Epithelial cell of esophagus (primary cell): ENCODE measurements around the gene PRMT1.

Experiments used
- DNase-seq: peaks from one replicate; pipeline ENCODE4 v3.0.0; 2010; ENCODE audit warnings: low read depth
- H3K4me3 ChIP-seq: 2 replicates; pipeline ENCODE4 v1.5.1; 2011; ENCODE audit warnings: mild to moderate bottlenecking, low read length, control low read depth
- CTCF ChIP-seq: IDR thresholded peaks from 2 replicates; pipeline ENCODE4 v1.5.1; 2011; ENCODE audit warnings: low read depth, mild to moderate bottlenecking, low read length, control low read depth, inconsistent platforms; ENCODE audit not compliant: insufficient read depth; ENCODE audit errors: missing control alignments

Gene PRMT1

DNA sequence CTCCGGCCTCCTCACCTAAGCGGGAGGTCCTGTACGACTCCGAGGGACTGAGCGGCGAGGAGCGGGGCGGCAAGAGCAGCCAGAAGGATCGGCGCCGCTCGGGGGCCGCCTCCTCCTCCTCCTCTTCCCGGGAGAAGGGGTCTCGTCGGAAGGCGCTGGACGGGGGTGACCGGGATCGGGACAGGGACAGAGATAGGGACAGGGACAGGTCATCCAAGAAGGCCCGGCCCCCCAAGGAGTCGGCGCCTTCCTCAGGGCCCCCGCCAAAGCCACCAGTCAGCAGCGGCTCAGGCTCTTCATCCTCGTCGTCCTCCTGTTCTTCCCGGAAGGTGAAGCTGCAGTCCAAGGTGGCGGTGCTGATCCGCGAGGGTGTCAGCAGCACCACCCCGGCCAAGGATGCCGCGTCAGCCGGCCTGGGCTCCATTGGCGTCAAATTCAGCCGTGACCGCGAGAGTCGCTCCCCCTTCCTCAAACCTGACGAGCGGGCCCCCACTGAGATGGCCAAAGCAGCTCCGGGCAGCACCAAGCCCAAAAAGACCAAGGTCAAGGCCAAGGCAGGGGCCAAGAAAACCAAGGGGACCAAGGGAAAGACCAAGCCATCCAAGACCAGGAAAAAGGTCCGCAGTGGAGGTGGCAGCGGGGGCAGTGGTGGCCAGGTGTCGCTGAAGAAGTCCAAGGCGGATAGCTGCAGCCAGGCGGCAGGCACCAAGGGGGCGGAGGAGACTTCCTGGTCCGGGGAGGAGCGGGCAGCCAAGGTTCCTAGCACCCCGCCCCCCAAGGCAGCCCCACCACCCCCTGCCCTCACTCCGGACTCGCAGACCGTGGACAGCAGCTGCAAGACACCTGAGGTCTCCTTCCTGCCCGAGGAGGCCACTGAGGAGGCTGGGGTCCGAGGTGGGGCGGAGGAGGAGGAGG is 24.3 kb upstream of the PRMT1 start:
- no peak for DNase-seq
- TF ChIP-seq CTCF = no peak
- H3K4me3 ChIP-seq = no peak overlapping the region

DNA sequence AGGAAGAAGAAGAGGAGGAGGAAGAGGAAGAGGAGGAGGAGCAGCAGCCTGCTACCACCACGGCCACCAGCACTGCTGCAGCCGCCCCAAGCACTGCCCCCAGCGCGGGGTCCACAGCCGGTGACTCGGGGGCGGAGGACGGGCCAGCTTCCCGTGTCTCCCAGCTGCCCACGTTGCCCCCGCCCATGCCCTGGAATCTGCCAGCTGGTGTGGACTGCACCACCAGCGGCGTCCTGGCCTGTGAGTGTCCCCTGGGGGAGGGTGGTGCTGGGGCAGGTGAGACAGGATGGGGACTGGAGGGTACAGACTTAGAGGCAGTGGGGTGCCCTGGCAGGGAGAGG is 23.6 kb upstream of the PRMT1 start:
- H3K4me3 ChIP-seq = no peak overlapping the region
- no peak for TF ChIP-seq CTCF
- no peak for DNase-seq

DNA sequence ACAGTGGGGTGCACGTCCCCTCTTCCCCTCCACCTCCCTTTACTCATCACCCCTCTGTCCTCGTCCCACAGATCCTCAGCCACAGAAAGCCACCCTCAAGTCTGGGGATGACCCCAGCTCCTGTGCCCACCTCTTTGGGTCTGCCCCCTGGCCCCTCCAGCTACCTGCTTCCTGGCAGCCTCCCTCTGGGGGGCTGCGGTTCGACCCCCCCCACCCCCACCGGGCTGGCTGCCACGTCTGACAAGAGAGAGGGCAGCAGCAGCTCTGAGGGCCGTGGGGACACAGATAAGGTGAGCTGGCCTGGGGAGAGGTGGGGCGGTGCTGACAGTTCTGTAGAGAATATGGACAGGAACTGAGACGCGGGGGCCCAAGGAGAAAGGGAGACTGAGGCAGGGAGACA is 22.5 kb upstream of the PRMT1 start:
- no peak for DNase-seq
- TF ChIP-seq CTCF = no peak
- H3K4me3 ChIP-seq = no peak overlapping the region

DNA sequence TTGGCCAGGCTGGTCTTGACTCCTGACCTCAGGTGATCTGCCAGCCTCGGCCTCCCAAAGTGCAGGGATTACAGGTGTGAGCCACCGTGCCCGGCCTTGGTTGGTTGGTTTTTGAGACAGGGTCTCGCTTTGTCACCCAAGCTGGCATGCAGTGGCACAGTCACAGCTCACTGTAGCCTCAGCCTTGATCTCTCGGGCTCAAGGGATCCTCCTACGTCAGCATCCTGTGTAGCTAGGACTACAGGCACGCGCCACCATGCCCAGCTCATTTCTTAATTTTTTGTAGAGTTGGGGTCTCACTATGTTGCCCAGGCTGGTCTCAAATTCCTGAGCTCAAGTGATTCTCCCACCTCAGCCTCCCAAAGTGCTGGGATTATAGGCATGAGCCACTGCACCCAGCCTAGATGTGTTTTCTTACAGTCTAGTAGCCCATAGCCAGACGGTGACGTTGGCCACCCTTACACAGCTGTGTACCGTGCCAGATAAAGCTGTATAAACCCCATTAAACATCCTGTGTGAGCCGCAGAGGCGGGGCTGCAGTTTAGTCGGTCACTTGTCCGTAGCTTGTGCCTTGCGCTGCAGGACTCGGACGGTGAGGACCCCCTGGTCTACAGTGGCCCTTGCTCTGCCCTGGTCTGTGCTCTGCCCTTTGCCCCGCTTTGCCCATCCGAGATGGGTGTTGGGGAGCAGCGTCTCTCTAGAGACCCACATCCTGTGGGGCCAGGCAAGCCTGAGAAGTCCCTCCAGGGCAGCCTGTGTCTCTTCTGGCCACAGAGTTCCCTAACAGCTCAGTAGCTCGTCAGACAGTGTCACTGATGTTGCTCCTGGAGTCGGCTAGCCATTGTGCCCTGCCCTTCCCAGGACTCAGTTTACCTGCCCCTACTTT is 21.3 kb upstream of the PRMT1 start:
- DNase-seq = no peak
- no peak for TF ChIP-seq CTCF
- no peak overlapping the region for H3K4me3 ChIP-seq

DNA sequence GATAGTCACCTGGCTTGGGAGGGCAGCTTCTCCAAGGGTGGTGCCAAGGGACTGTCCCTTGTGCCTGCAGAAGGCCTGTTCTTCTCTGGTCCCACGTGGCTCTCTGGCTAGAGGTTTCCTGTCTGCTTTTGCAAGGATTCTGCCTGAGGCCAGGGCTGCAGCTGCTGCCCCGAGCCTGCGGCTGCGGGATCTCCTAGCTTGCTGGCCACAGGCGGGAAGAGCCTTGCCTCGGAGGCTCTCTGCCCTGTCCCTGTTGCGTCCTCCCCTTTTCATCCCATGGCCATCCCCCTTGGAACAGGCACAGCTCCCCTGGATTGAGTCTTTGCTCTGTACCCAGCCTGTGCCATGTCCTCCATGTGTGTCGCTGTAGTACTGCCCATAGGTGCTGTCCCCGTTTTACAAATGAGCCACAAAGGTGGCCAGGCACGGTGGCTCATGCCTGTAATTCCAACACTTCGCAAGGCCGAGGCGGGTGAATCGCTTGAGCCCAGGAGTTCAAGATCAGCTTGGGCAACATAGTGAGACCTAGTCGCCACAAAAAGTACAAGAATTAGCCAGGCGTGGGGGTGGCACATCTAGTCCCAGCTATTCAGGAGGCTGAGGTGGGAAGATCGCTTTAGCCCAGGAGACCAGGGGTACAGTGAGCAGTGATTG is 20.5 kb upstream of the PRMT1 start:
- no peak overlapping the region for H3K4me3 ChIP-seq
- TF ChIP-seq CTCF = no peak
- no peak for DNase-seq

DNA sequence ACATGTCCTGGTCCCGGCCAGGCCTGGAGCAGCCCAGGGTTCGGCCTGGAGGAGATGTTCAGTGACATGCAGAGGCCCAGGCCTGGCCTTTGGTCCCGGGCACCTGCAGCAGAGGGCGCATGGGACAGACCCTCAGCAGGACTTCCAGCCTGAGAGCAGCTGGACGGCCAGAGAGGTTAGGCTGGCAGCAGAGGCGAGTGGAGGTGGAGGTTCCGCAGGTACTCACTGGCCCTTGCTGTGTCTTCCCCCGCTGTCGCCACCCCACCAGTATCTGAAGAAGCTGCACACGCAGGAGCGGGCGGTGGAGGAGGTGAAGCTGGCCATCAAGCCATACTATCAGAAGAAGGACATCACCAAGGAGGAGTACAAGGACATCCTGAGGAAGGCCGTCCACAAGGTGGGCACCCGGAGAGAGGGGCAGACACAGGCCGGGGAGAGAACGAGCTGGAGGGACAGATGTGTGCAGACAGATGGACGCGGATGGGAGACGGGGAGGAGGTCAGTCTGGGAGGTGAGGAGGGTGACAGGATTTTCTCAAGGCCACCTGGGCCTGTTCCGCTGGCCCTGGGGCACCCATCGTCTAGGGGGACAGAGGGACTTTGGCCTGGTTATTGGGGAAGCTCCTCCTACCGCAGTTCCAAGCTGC is 19.5 kb upstream of the PRMT1 start:
- H3K4me3 ChIP-seq = no peak overlapping the region
- no peak for DNase-seq
- no peak for TF ChIP-seq CTCF
